ENCODE results near the gene PLD3.

DNA sequence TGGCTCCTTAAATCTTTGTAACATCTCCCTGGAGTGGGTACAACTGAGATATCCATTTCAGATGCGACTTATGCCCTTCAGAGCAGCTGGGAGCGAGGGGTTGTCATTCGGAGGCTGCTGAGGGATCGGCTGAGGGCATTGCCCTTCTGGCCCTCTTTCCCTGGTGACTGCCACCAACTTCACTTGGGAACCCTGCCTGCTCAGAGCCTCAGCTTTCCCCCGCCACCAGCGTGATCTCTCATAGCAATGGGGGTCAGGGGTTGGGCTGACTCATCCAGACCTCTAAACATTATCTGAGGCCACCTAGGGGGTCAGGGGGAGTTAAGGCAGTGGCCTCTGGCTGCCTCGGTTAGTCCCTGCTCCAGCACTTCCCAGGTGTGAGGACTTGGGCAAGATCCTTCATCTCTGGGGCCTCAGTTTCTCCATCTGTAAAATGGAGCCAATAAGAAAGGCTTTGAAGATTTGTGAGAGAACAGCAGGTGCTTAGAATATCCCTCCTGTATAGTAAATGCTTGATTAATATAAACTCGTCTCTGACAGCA is 63.5 kb downstream of the PLD3 start:
- TF ChIP-seq, protein P1, sequence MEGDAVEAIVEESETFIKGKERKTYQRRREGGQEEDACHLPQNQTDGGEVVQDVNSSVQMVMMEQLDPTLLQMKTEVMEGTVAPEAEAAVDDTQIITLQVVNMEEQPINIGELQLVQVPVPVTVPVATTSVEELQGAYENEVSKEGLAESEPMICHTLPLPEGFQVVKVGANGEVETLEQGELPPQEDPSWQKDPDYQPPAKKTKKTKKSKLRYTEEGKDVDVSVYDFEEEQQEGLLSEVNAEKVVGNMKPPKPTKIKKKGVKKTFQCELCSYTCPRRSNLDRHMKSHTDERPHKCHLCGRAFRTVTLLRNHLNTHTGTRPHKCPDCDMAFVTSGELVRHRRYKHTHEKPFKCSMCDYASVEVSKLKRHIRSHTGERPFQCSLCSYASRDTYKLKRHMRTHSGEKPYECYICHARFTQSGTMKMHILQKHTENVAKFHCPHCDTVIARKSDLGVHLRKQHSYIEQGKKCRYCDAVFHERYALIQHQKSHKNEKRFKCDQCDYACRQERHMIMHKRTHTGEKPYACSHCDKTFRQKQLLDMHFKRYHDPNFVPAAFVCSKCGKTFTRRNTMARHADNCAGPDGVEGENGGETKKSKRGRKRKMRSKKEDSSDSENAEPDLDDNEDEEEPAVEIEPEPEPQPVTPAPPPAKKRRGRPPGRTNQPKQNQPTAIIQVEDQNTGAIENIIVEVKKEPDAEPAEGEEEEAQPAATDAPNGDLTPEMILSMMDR (IDR thresholded peaks at IDR 0.05), result no peak
- TF ChIP-seq POLR2A (IDR thresholded peaks at IDR 0.05), result no peak

Data from right lobe of liver (tissue), 4 donors.